ENCODE results near the gene UPP2. TPM values are rescaled to one million over a fixed set of nuclear protein-coding genes. Genes with fewer than 3 reads are reported as not detected.

UPP2 gene
- total RNA-seq, 1 donor from 2014 or later = not detected

DNA sequence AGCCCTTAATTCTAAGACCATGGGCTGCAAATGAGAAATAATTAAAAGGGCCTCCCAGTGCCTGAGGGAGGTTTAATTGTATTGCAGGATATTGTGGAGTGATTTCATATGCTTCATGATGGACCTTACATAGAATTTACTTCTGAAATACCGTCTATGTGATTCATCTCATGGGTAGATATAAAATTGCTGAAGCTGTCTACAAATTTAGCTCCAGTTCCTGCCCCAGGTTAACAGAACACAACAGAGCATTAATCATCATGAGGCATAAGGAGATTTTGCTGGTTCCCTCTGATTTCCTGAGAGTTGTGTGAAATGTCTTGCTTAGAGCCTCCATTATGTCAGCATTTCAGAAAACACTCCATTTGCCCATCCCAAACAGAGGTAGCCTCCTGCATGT, 770 bp downstream of the UPP2 start:
- Histone ChIP-seq H3K36me3 (ENCODE audit: control insufficient read depth in 3 of 3, insufficient read depth in 3 of 3, low read length in 3 of 3) (no peaks in the 10 kb centered on the region), H3K27me3 (ENCODE audit: control insufficient read depth in 3 of 3, insufficient read depth in 3 of 3, low read length in 3 of 3) (no peaks in the 10 kb centered on the region), H3K9ac (ENCODE audit: low read depth in 1 of 3, low read length in 3 of 3) (no peak overlapping the region), H3K27ac (ENCODE audit: low read depth, low read length) (no peak overlapping the region), H3K4me3 (ENCODE audit: low read length in 3 of 3) (no peak overlapping the region), H3K4me1 (ENCODE audit: control insufficient read depth in 3 of 3, insufficient read depth in 3 of 3, low read length in 3 of 3) (no peaks in the 10 kb centered on the region), H3K9me3 (ENCODE audit: control insufficient read depth in 3 of 3, low read length in 3 of 3) (no peaks in the 10 kb centered on the region)

DNA sequence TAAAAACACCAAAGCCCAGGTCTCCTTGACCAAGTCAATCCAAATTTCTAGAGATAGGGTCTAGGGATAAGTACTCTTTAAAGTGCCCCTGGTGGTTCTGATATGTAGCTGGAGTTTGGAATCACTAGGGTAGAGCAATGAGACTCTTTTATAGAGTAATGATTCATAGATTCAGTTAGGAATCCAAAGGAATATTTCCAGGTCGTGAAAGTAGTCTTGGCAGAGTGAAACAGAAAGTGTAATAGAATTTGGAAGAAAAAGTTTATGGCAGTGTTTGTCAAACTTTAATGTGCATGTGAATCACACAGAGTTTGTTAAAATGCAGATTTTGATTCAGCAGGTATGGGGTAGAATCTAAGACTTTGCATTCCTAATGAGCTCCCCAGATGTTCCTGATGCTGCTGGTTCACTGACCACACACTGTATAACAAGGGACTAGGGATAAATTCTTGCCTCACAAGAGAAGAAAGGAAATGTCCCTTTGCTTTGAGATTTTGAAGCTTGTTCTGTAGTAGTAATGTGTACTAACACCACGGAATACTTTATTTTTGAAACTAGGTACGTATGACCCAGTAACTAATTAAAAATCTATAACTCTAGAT, 1.8 kb downstream of the UPP2 start:
- H3K9me3 ChIP-seq (ENCODE audit: control insufficient read depth in 3 of 3, low read length in 3 of 3) = no peaks in the 10 kb centered on the region
- H3K9ac ChIP-seq (ENCODE audit: low read depth in 1 of 3, low read length in 3 of 3) = no peak overlapping the region
- no peak overlapping the region for H3K27ac ChIP-seq (ENCODE audit: low read depth, low read length)
- H3K36me3 ChIP-seq (ENCODE audit: control insufficient read depth in 3 of 3, insufficient read depth in 3 of 3, low read length in 3 of 3) = no peaks in the 10 kb centered on the region
- H3K4me1 ChIP-seq (ENCODE audit: control insufficient read depth in 3 of 3, insufficient read depth in 3 of 3, low read length in 3 of 3) = no peaks in the 10 kb centered on the region
- no peak overlapping the region for H3K4me3 ChIP-seq (ENCODE audit: low read length in 3 of 3)
- no peaks in the 10 kb centered on the region for H3K27me3 ChIP-seq (ENCODE audit: control insufficient read depth in 3 of 3, insufficient read depth in 3 of 3, low read length in 3 of 3)

DNA sequence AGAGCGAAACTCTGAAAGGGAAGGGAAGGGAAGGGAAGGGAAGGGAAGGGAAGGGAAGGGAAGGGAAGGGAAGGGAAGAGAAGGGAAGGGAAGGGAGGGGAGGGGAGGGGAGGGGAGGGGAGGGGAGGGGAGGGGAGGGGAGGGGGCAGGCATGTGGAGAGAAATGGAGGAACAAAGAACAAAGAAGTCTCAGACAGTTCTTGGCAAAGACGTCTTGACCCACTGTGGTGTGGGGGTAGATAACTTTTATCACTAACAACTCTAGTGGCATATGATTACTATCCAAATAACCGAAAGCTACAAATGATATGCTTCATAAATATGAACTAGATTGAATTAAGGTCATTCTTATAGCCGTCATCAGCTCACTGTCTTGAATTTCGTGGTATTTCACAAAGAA, 3.2 kb downstream of the UPP2 start:
- Histone ChIP-seq H3K9ac (ENCODE audit: low read depth in 1 of 3, low read length in 3 of 3) (no peak overlapping the region), H3K27ac (ENCODE audit: low read depth, low read length) (no peak overlapping the region), H3K36me3 (ENCODE audit: control insufficient read depth in 3 of 3, insufficient read depth in 3 of 3, low read length in 3 of 3) (no peaks in the 10 kb centered on the region), H3K4me1 (ENCODE audit: control insufficient read depth in 3 of 3, insufficient read depth in 3 of 3, low read length in 3 of 3) (no peaks in the 10 kb centered on the region), H3K4me3 (ENCODE audit: low read length in 3 of 3) (no peak overlapping the region), H3K27me3 (ENCODE audit: control insufficient read depth in 3 of 3, insufficient read depth in 3 of 3, low read length in 3 of 3) (no peaks in the 10 kb centered on the region), H3K9me3 (ENCODE audit: control insufficient read depth in 3 of 3, low read length in 3 of 3) (no peaks in the 10 kb centered on the region)

DNA sequence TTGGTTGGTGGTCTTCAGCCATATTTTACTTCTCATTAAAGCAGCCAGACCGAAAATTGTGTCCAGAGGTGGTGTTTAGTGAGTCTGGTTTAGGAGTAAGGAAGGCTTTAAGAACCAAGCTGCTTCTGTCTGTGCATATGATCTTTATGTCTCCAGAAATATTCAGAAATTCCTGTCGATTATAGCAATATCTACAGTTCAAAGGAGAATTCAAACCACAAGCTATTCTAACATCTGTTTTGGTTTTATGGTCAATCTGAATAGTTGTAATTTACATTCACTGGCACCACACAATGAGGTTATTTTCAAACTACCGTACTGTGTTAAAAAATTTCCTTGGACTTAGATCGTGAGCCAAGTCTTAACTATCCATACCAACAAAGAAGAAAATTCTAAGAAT, 11.3 kb downstream of the UPP2 start:
- H3K9ac ChIP-seq (ENCODE audit: low read depth in 1 of 3, low read length in 3 of 3) = no peak overlapping the region
- H3K4me3 ChIP-seq (ENCODE audit: low read length in 3 of 3) = no peak overlapping the region
- no peaks in the 10 kb centered on the region for H3K9me3 ChIP-seq (ENCODE audit: control insufficient read depth in 3 of 3, low read length in 3 of 3)
- H3K36me3 ChIP-seq (ENCODE audit: control insufficient read depth in 3 of 3, insufficient read depth in 3 of 3, low read length in 3 of 3) = no peaks in the 10 kb centered on the region
- no peaks in the 10 kb centered on the region for H3K27me3 ChIP-seq (ENCODE audit: control insufficient read depth in 3 of 3, insufficient read depth in 3 of 3, low read length in 3 of 3)
- no peaks in the 10 kb centered on the region for H3K4me1 ChIP-seq (ENCODE audit: control insufficient read depth in 3 of 3, insufficient read depth in 3 of 3, low read length in 3 of 3)
- no peak overlapping the region for H3K27ac ChIP-seq (ENCODE audit: low read depth, low read length)

DNA sequence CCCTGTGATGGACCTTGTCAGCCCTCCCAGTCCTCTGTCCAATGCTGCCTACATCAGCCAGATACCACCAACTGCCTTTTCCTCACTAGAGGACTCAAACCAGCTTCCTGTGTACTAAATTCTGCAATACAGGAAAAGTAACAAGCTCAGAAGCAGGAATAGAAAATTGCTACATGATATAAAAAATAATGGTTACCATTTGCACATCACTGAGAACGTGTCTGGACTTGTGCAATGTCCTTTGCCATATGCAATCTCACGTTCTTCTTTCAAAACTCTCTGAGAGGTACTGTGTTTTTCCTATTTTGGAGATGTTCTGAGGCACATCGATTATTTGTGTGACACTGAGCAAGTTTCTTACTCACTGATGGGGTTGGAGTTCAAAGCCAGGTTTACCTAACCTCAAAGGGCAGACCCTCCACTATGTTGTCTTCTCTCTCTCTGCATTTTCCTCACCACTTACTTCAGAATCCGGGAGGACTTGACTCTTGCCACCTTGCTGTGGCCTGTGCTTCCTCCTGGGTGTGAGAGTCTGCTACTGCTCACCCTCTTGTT, 12.1 kb downstream of the UPP2 start:
- Histone ChIP-seq H3K4me3 (ENCODE audit: low read length in 3 of 3) (no peak overlapping the region), H3K27me3 (ENCODE audit: control insufficient read depth in 3 of 3, insufficient read depth in 3 of 3, low read length in 3 of 3) (no peaks in the 10 kb centered on the region), H3K9ac (ENCODE audit: low read depth in 1 of 3, low read length in 3 of 3) (no peak overlapping the region), H3K27ac (ENCODE audit: low read depth, low read length) (no peak overlapping the region), H3K4me1 (ENCODE audit: control insufficient read depth in 3 of 3, insufficient read depth in 3 of 3, low read length in 3 of 3) (no peaks in the 10 kb centered on the region), H3K9me3 (ENCODE audit: control insufficient read depth in 3 of 3, low read length in 3 of 3) (no peaks in the 10 kb centered on the region), H3K36me3 (ENCODE audit: control insufficient read depth in 3 of 3, insufficient read depth in 3 of 3, low read length in 3 of 3) (no peaks in the 10 kb centered on the region)

DNA sequence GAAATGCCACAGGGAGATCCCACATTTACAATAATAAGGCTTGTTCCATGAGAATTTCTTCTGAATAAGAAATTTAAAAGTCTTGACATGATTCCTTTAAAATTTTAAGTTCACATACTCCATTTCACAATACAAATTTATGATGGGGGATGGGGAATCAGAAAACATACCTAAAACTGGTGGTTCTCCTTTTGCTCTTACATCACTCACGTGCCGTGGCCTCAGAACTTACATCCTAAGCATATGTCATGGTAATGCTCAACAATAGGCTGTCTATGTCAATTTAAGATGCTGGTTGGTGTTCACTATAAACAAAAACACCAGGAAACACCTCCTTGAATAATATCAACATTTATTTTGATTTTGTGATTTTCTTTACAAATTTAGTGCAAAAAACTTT, 12.8 kb downstream of the UPP2 start:
- no peaks in the 10 kb centered on the region for H3K36me3 ChIP-seq (ENCODE audit: control insufficient read depth in 3 of 3, insufficient read depth in 3 of 3, low read length in 3 of 3)
- no peaks in the 10 kb centered on the region for H3K27me3 ChIP-seq (ENCODE audit: control insufficient read depth in 3 of 3, insufficient read depth in 3 of 3, low read length in 3 of 3)
- no peaks in the 10 kb centered on the region for H3K9me3 ChIP-seq (ENCODE audit: control insufficient read depth in 3 of 3, low read length in 3 of 3)
- no peak overlapping the region for H3K9ac ChIP-seq (ENCODE audit: low read depth in 1 of 3, low read length in 3 of 3)
- H3K4me1 ChIP-seq (ENCODE audit: control insufficient read depth in 3 of 3, insufficient read depth in 3 of 3, low read length in 3 of 3) = no peaks in the 10 kb centered on the region
- no peak overlapping the region for H3K27ac ChIP-seq (ENCODE audit: low read depth, low read length)
- H3K4me3 ChIP-seq (ENCODE audit: low read length in 3 of 3) = no peak overlapping the region

DNA sequence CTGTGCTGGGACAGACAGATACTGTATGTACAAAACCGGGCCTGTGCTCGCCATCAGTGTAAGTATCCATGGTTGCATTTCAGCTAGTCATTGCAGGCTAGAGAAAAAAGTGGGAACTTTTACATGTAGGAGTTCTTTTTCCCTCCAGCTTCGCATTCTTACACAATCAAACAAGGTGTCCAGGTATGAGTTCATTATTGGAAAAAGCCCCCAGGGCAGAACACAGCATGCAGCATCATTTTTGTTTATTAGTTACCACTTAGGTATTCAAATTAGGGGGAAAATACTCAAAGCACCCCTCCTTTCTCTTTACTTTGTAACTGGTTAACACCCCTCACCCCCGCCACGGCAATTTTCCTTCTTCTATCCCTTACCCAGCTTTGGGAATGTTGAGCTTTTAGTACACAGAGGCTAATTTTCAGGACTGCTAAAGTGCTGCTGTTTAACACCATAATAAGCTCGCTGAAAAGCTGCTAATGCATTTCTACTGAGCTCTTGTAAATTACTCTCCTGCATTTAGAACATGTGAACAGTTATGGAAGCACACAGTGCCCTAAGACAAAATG, 13.6 kb downstream of the UPP2 start:
- Histone ChIP-seq H3K27me3 (ENCODE audit: control insufficient read depth in 3 of 3, insufficient read depth in 3 of 3, low read length in 3 of 3) (no peaks in the 10 kb centered on the region), H3K9me3 (ENCODE audit: control insufficient read depth in 3 of 3, low read length in 3 of 3) (no peaks in the 10 kb centered on the region), H3K4me1 (ENCODE audit: control insufficient read depth in 3 of 3, insufficient read depth in 3 of 3, low read length in 3 of 3) (no peaks in the 10 kb centered on the region), H3K9ac (ENCODE audit: low read depth in 1 of 3, low read length in 3 of 3) (no peak overlapping the region), H3K4me3 (ENCODE audit: low read length in 3 of 3) (no peak overlapping the region), H3K27ac (ENCODE audit: low read depth, low read length) (no peak overlapping the region), H3K36me3 (ENCODE audit: control insufficient read depth in 3 of 3, insufficient read depth in 3 of 3, low read length in 3 of 3) (no peaks in the 10 kb centered on the region)

GRCh38 chr2:158116936-158117335, 15.3 kb downstream of the UPP2 start:
- no peaks in the 10 kb centered on the region for H3K9me3 ChIP-seq (ENCODE audit: control insufficient read depth in 3 of 3, low read length in 3 of 3)
- no peaks in the 10 kb centered on the region for H3K4me1 ChIP-seq (ENCODE audit: control insufficient read depth in 3 of 3, insufficient read depth in 3 of 3, low read length in 3 of 3)
- no peaks in the 10 kb centered on the region for H3K27me3 ChIP-seq (ENCODE audit: control insufficient read depth in 3 of 3, insufficient read depth in 3 of 3, low read length in 3 of 3)
- H3K27ac ChIP-seq (ENCODE audit: low read depth, low read length) = no peak overlapping the region
- H3K4me3 ChIP-seq (ENCODE audit: low read length in 3 of 3) = no peak overlapping the region
- H3K36me3 ChIP-seq (ENCODE audit: control insufficient read depth in 3 of 3, insufficient read depth in 3 of 3, low read length in 3 of 3) = no peaks in the 10 kb centered on the region
- no peak overlapping the region for H3K9ac ChIP-seq (ENCODE audit: low read depth in 1 of 3, low read length in 3 of 3)

- no peak overlapping the region for H3K9ac ChIP-seq (ENCODE audit: low read depth in 1 of 3, low read length in 3 of 3)
- no peak overlapping the region for H3K4me3 ChIP-seq (ENCODE audit: low read length in 3 of 3)
- no peaks in the 10 kb centered on the region for H3K27me3 ChIP-seq (ENCODE audit: control insufficient read depth in 3 of 3, insufficient read depth in 3 of 3, low read length in 3 of 3)
- no peaks in the 10 kb centered on the region for H3K4me1 ChIP-seq (ENCODE audit: control insufficient read depth in 3 of 3, insufficient read depth in 3 of 3, low read length in 3 of 3)
- no peaks in the 10 kb centered on the region for H3K36me3 ChIP-seq (ENCODE audit: control insufficient read depth in 3 of 3, insufficient read depth in 3 of 3, low read length in 3 of 3)
- H3K27ac ChIP-seq (ENCODE audit: low read depth, low read length) = no peak overlapping the region
- peaks cover 0 to 2% (median 0%) of the 10 kb centered on the region in 3 donors for H3K9me3 ChIP-seq (ENCODE audit: control insufficient read depth in 3 of 3, low read length in 3 of 3)
Observed at GRCh38 chr2:158120102-158120501, 18.4 kb downstream of the UPP2 start.

GRCh38 chr2:158120664-158121641, 19.3 kb downstream of the UPP2 start:
- H3K9ac ChIP-seq (ENCODE audit: low read depth in 1 of 3, low read length in 3 of 3) = no peak overlapping the region
- H3K27ac ChIP-seq (ENCODE audit: low read depth, low read length) = no peak overlapping the region
- no peak overlapping the region for H3K4me3 ChIP-seq (ENCODE audit: low read length in 3 of 3)
- no peaks in the 10 kb centered on the region for H3K36me3 ChIP-seq (ENCODE audit: control insufficient read depth in 3 of 3, insufficient read depth in 3 of 3, low read length in 3 of 3)
- H3K27me3 ChIP-seq (ENCODE audit: control insufficient read depth in 3 of 3, insufficient read depth in 3 of 3, low read length in 3 of 3) = no peaks in the 10 kb centered on the region
- peaks cover 0 to 2% (median 0%) of the 10 kb centered on the region in 3 donors for H3K9me3 ChIP-seq (ENCODE audit: control insufficient read depth in 3 of 3, low read length in 3 of 3)
- H3K4me1 ChIP-seq (ENCODE audit: control insufficient read depth in 3 of 3, insufficient read depth in 3 of 3, low read length in 3 of 3) = no peaks in the 10 kb centered on the region
